H1 (cell line): ENCODE results near the gene SNRNP200. TPM values are rescaled to one million over a fixed set of nuclear protein-coding genes. Genes with fewer than 3 reads are reported as not detected.

Experiments used
- CTCF ChIA-PET: fragments of 300-600 bp; sonication (Branson Sonifier 250); formaldehyde crosslinking; loops from one replicate; lab custom pipeline; 2021; ENCODE audit not compliant: partially characterized antibody; lab: Charles Lee
- POLR2A ChIA-PET: fragments of 300-600 bp; sonication (Branson Sonifier 250); formaldehyde crosslinking; loops from one replicate; lab custom pipeline; 2021; ENCODE audit warnings: inconsistent platforms; ENCODE audit not compliant: partially characterized antibody; lab: Charles Lee
- DNase-seq, 2 experiments: peaks; one replicate each; pipeline versions ENCODE4 v3.0.0 to v3.0.0-alpha.2; 2010 to 2022; ENCODE audit warnings: low spot score in 2 of 2, low read depth in 1 of 2, mixed read lengths in 1 of 2
- FAIRE-seq: peaks from 2 replicates; lab custom pipeline; 2011; peaks lifted over from hg19 to GRCh38; lab: Jason Lieb, UNC
- H2AFZ ChIP-seq: 2 replicates; pipeline ENCODE4 v1.8.1; 2012; ENCODE audit warnings: low read length, inconsistent platforms
- H2AK5ac ChIP-seq: 2 replicates; pipeline ENCODE4 v1.6.1; 2013; ENCODE audit warnings: low read depth, low read length
- H2BK120ac ChIP-seq: replicated peaks from 2 replicates; pipeline ENCODE3; 2013; ENCODE audit warnings: low read depth, low read length, inconsistent platforms
- H2BK12ac ChIP-seq: 2 replicates; pipeline ENCODE4 v1.6.1; 2013; ENCODE audit warnings: low read depth, low read length
- H2BK15ac ChIP-seq: 2 replicates; pipeline ENCODE4 v1.6.1; 2013; ENCODE audit warnings: low read length
- H2BK20ac ChIP-seq: 2 replicates; pipeline ENCODE4 v1.6.1; 2013; ENCODE audit warnings: low read length
- H2BK5ac ChIP-seq: 2 replicates; pipeline ENCODE4 v1.6.1; 2013; ENCODE audit warnings: low read depth, low read length
- H3K14ac ChIP-seq: 2 replicates; pipeline ENCODE4 v1.6.1; 2013; ENCODE audit warnings: inconsistent platforms; ENCODE audit not compliant: insufficient read length
- H3K18ac ChIP-seq: 2 replicates; pipeline ENCODE4 v1.6.1; 2013; ENCODE audit warnings: low read length; ENCODE audit errors: extremely low read depth
- H3K23ac ChIP-seq: 2 replicates; pipeline ENCODE4 v1.6.1; 2013; ENCODE audit warnings: inconsistent platforms; ENCODE audit not compliant: insufficient read length
- H3K23me2 ChIP-seq: 2 replicates; pipeline ENCODE4 v1.6.1; 2013; ENCODE audit warnings: low read depth, low read length
- H3K27ac ChIP-seq: 2 replicates; pipeline ENCODE4 v1.6.1; 2011; ENCODE audit warnings: low read depth, low read length, inconsistent platforms
- H3K27me3 ChIP-seq, 4 experiments: replicated peaks in 1 of 4; 1 replicate in 1 of 4; 2 replicates in 3 of 4; pipeline versions ENCODE4 v1.6.1 to v1.8.1; 2011 to 2013; ENCODE audit warnings: low read length in 3 of 4, mild to moderate bottlenecking in 3 of 4, inconsistent platforms in 2 of 4, mixed read lengths in 2 of 4, moderate library complexity in 1 of 4; ENCODE audit not compliant: control insufficient read depth in 3 of 4, insufficient read depth in 3 of 4; ENCODE audit errors: extremely low read depth in 1 of 4
- H3K36me3 ChIP-seq, 4 experiments: 2 replicates each; pipeline versions ENCODE4 v1.6.1 to v1.8.1; 2011 to 2013; ENCODE audit warnings: mild to moderate bottlenecking in 4 of 4, low read length in 3 of 4, moderate library complexity in 2 of 4, control low read depth in 1 of 4, inconsistent platforms in 1 of 4; ENCODE audit not compliant: insufficient read depth in 4 of 4, control insufficient read depth in 2 of 4
- H3K4ac ChIP-seq: replicated peaks from 2 replicates; pipeline ENCODE3; 2013; ENCODE audit warnings: low read length, low read depth, mixed read lengths, inconsistent platforms; ENCODE audit not compliant: insufficient read length
- H3K4me1 ChIP-seq, 4 experiments: replicated peaks in 1 of 4; 1 replicate in 1 of 4; 2 replicates in 3 of 4; pipeline versions ENCODE4 v1.6.1 to v1.8.1; 2011 to 2013; ENCODE audit warnings: low read length in 3 of 4, inconsistent platforms in 2 of 4, mixed read lengths in 1 of 4; ENCODE audit not compliant: insufficient read depth in 4 of 4, control insufficient read depth in 3 of 4
- H3K4me2 ChIP-seq, 2 experiments: 2 replicates each; pipeline versions ENCODE4 v1.6.1 to v1.8.1; 2011 to 2013; ENCODE audit warnings: low read depth in 2 of 2, low read length in 2 of 2, control low read depth in 1 of 2, inconsistent platforms in 1 of 2, mild to moderate bottlenecking in 1 of 2; ENCODE audit not compliant: insufficient read depth in 1 of 2
- H3K4me3 ChIP-seq, 4 experiments: fragments of 200-600, 300-600 bp in 1 of 4; sonication (generic), shearing (Covaris generic), sonication (Bioruptor Twin) in 1 of 4; 2 replicates each; pipeline versions ENCODE4 v1.5.1 to v1.8.1; 2011 to 2016; ENCODE audit warnings: low read length in 4 of 4, low read depth in 3 of 4, control low read depth in 2 of 4, inconsistent platforms in 2 of 4, mild to moderate bottlenecking in 2 of 4, mixed read lengths in 1 of 4, moderate library complexity in 1 of 4; ENCODE audit not compliant: insufficient read depth in 2 of 4; ENCODE audit errors: extremely low read depth in 1 of 4
- H3K56ac ChIP-seq: replicated peaks from 2 replicates; pipeline ENCODE3; 2013; ENCODE audit warnings: low read depth, mild to moderate bottlenecking, mixed read lengths, low read length, inconsistent platforms; ENCODE audit not compliant: insufficient read length
- H3K79me1 ChIP-seq: 2 replicates; pipeline ENCODE4 v1.6.1; 2013; ENCODE audit warnings: low read depth, low read length, control low read depth
- H3K79me2 ChIP-seq, 2 experiments: 2 replicates each; pipeline versions ENCODE4 v1.6.1 to v1.8.1; 2012 to 2013; ENCODE audit warnings: low read length in 2 of 2, mild to moderate bottlenecking in 2 of 2, inconsistent platforms in 1 of 2; ENCODE audit not compliant: insufficient read depth in 2 of 2, control insufficient read depth in 1 of 2
- H3K9ac ChIP-seq, 4 experiments: replicated peaks in 1 of 4; 1 replicate in 1 of 4; 2 replicates in 3 of 4; pipeline versions ENCODE4 v1.6.1 to v1.8.1; 2011 to 2013; ENCODE audit warnings: low read depth in 3 of 4, low read length in 3 of 4, control low read depth in 2 of 4, mild to moderate bottlenecking in 2 of 4, moderate library complexity in 2 of 4, inconsistent platforms in 1 of 4; ENCODE audit errors: extremely low read depth in 1 of 4
- H3K9me3 ChIP-seq, 2 experiments: 2 replicates each; pipeline versions ENCODE4 v1.6.1 to v1.8.1; 2012 to 2013; ENCODE audit warnings: mild to moderate bottlenecking in 2 of 2, moderate library complexity in 2 of 2, control low read depth in 1 of 2, inconsistent platforms in 1 of 2, low read depth in 1 of 2, low read length in 1 of 2, mixed read lengths in 1 of 2; ENCODE audit not compliant: insufficient read depth in 2 of 2
- H4K20me1 ChIP-seq, 2 experiments: replicated peaks in 1 of 2; 2 replicates each; pipeline versions ENCODE3 to v1.8.1; 2011 to 2013; ENCODE audit warnings: inconsistent platforms in 2 of 2, low read length in 2 of 2, mild to moderate bottlenecking in 1 of 2; ENCODE audit not compliant: insufficient read depth in 2 of 2, control insufficient read depth in 1 of 2
- H4K5ac ChIP-seq: 2 replicates; pipeline ENCODE4 v1.6.1; 2013; ENCODE audit warnings: low read length, low read depth, mixed read lengths, inconsistent platforms; ENCODE audit not compliant: insufficient read length
- H4K8ac ChIP-seq: 2 replicates; pipeline ENCODE4 v1.8.0; 2013; ENCODE audit warnings: mild to moderate bottlenecking, moderate library complexity, low read length, inconsistent platforms; ENCODE audit not compliant: insufficient read depth; ENCODE audit errors: extremely low read depth
- H4K91ac ChIP-seq: replicated peaks from 2 replicates; pipeline ENCODE3; 2013; ENCODE audit warnings: low read length, mixed read lengths, inconsistent platforms; ENCODE audit not compliant: insufficient read length
- GABPA ChIP-seq: IDR thresholded peaks from 2 replicates; pipeline ENCODE4 v1.6.1; 2011; ENCODE audit warnings: mild to moderate bottlenecking, low read length, moderate library complexity, borderline replicate concordance; ENCODE audit not compliant: insufficient read depth
- JUND ChIP-seq: IDR thresholded peaks from 2 replicates; pipeline ENCODE4 v1.6.1; 2011; ENCODE audit warnings: mild to moderate bottlenecking, improper control_type of control experiment, low read length
- KDM1A ChIP-seq: fragments of 200-600, 300-600 bp; sonication (generic); IDR thresholded peaks from 2 replicates; pipeline ENCODE4 v1.7.1; 2016; ENCODE audit warnings: mild to moderate bottlenecking, low read length, borderline replicate concordance
- SIX5 ChIP-seq: IDR thresholded peaks from 2 replicates; pipeline ENCODE4 v1.6.1; 2011; ENCODE audit warnings: mild to moderate bottlenecking, low read depth, low read length
- SP1 ChIP-seq: IDR thresholded peaks from 2 replicates; pipeline ENCODE4 v1.6.1; 2011; ENCODE audit warnings: low read depth, low read length
- WGBS, 2 experiments: shearing (Covaris generic) in 1 of 2; methylation state at CpG; one replicate each; pipeline versions ENCODE4 v1.1.6 to v1.1.7; 2013 to 2015; ENCODE audit warnings: low lambda C conversion rate in 2 of 2, mixed read lengths in 2 of 2, inconsistent platforms in 1 of 2, low coverage in 1 of 2, missing lambda C conversion rate in 1 of 2; ENCODE audit not compliant: insufficient replicate concordance in 2 of 2, insufficient coverage in 1 of 2, insufficient read length in 1 of 2; ENCODE audit errors: extremely low coverage in 1 of 2, missing lambda C conversion rate in 1 of 2; 5-methylcytosine and 5-hydroxymethylcytosine counted together
- polyA plus RNA-seq, 7 experiments: library from polyadenylated mRNA; depleted of rRNA in 3 of 7; stranded (reverse) in 5 of 7; unstranded in 2 of 7; fragments of >200 nt in 5 of 7; fragments of 200-250 nt in 2 of 7; gene quantifications; 1 replicate in 5 of 7; 2 replicates in 1 of 7; 4 replicates in 1 of 7; pipeline versions ENCODE4 v1.2.1 to v1.2.3, GENCODE V29; 2011 to 2013; ENCODE audit warnings: missing spikeins in 2 of 7, mixed read lengths in 2 of 7
- total RNA-seq: library from RNA; stranded (reverse); fragmentation: NEBNext Ultra II Directional; extraction: Animal tissue kit (Norgen Biotek cat#: 25700); gene quantifications from 2 replicates; pipeline ENCODE4 v1.2.1, GENCODE V29; 2021

SNRNP200 gene
- total and polyA plus RNA-seq, 2 of the 8 experiments (the other 6 are each of a cell fraction or from before 2014, with no cell fraction given), result 190 to 289 TPM

DNA sequence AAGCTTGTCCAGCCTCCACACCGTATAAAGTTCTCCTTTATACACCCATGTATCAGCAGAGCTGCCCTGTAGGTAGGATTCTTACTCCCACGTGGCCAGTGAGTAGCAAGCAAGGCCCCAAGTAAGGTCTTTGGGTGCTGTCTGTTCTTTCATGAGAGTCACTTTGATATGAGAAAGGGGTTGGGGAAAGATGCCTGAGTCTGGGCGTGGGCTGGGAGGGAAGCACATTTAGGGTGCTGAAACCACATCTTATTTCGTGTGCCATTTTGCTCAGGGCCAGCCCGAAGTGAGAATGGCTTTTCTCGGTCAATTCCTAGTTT, 19.3 kb upstream of the SNRNP200 start:
- Histone ChIP-seq H3K9me3 (no peaks in the 10 kb centered on the region), H2BK15ac (no peak overlapping the region), H3K18ac (no peak overlapping the region; the same call in none of the 2 replicates), H3K4ac (no peak overlapping the region), H3K23me2 (peaks cover 19% of the 10 kb centered on the region; the same call in 1 of the 2 replicates), H2AK5ac (no peak overlapping the region), H4K8ac (no peak overlapping the region; the same call in 1 of the 2 replicates), H3K14ac (no peak overlapping the region), H3K79me1 (peaks cover 2% of the 10 kb centered on the region; the same call in 1 of the 2 replicates), H3K4me1 (peaks cover 3 to 9% (median 3%) of the 10 kb centered on the region in 4 experiments), H3K56ac (no peak overlapping the region), H3K79me2 (no peaks in the 10 kb centered on the region), H2BK12ac (0 out of 2 replicates have a peak overlapping the region, but pooled peaks have one; percentile 88), H3K27ac (no peak overlapping the region), H2AFZ (peak overlapping the region; percentile 67), H4K5ac (no peak overlapping the region), H2BK5ac (no peak overlapping the region), H3K9ac (peak overlapping the region in 2 of 4 experiments; percentile 23 to 58; a peak in 3 of 7 replicates), H3K23ac (no peak overlapping the region), H2BK120ac (no peak overlapping the region), H3K27me3 (peaks cover 3 to 44% (median 33%) of the 10 kb centered on the region in 4 experiments), H3K4me2 (peak overlapping the region; percentile 81 to 82), H4K91ac (no peak overlapping the region), H3K36me3 (peaks cover 0 to 4% (median 2%) of the 10 kb centered on the region in 4 experiments; a peak in 3 of 8 replicates), H3K4me3 (peak overlapping the region; percentile 40 to 64 (median 62)), H4K20me1 (no peaks in the 10 kb centered on the region), H2BK20ac (no peak overlapping the region)
- no peak for TF ChIP-seq SP1
- TF ChIP-seq JUND, result no peak
- TF ChIP-seq SIX5, result no peak
- no peak for TF ChIP-seq KDM1A
- 0 out of 2 replicates have a peak, but pooled peaks have one; percentile 10 for TF ChIP-seq GABPA
- FAIRE-seq, result no peak
- ChIA-PET CTCF (interaction anchor here (0.9 to 1.5 kb wide), 3 partner anchors 9 to 215 kb away, joined by 3 read pairs; no protein-coding TSS in a partner anchor), POLR2A (interaction anchor here (0.5 to 3.1 kb wide), 6 partner anchors 9 to 198 kb away, joined by 3 to 26 read pairs (median 4); partner anchors contain the start of gene NCAPH)
- DNase-seq, result no peak
- 24% methylated on average over 6 of the region's 6 CpGs; no CpG with 5 or more reads in 1 of the 2 experiments for WGBS, 2 experiments
